Activated effector memory CD4-positive, alpha-beta T cell treated with anti-CD3 and anti-CD28 coated beads, Interleukin-2, amount 50 U/mL, for 16 hours (primary cell): ENCODE results near the gene SOX2.

Experiments used
- DNase-seq: peaks from one replicate; pipeline ENCODE4 v3.0.0-alpha.2; 2020

The SOX2 gene

GRCh38 chr3:181711325-181712135, at the start of gene SOX2:
Gene SOX2, plus strand, starts transcription at chr3:181711925. Its CDS starts 436 bp downstream, at chr3:181712361.
- no peak for DNase-seq

GRCh38 chr3:181683563-181683962, 28.2 kb upstream of the SOX2 start:
- DNase-seq, result no peak

- DNase-seq, result no peak
These were observed 24.5 kb upstream of the SOX2 start for GRCh38 chr3:181687190-181687589.

- no peak for DNase-seq
These were observed 24.0 kb upstream of the SOX2 start for GRCh38 chr3:181687731-181688130.

- no peak for DNase-seq
These were observed 22.2 kb upstream of the SOX2 start for GRCh38 chr3:181689546-181689945.

- no peak for DNase-seq
These were observed 21.0 kb upstream of the SOX2 start for GRCh38 chr3:181690769-181691168.

GRCh38 chr3:181691901-181692300, 19.8 kb upstream of the SOX2 start:
- no peak for DNase-seq

GRCh38 chr3:181692311-181693145, 19.2 kb upstream of the SOX2 start:
- DNase-seq, result no peak

- DNase-seq, result no peak
These were observed 18.4 kb upstream of the SOX2 start for GRCh38 chr3:181693280-181693679.

GRCh38 chr3:181694805-181695660, 16.7 kb upstream of the SOX2 start:
- DNase-seq, result no peak

GRCh38 chr3:181695661-181696491, 15.8 kb upstream of the SOX2 start:
- DNase-seq, result no peak

GRCh38 chr3:181696626-181697230, 15.0 kb upstream of the SOX2 start:
- no peak for DNase-seq

GRCh38 chr3:181698263-181698954, 13.3 kb upstream of the SOX2 start:
- no peak for DNase-seq

- DNase-seq, result no peak
These were observed 12.4 kb upstream of the SOX2 start for GRCh38 chr3:181699171-181699903.

GRCh38 chr3:181700168-181701087, 11.3 kb upstream of the SOX2 start:
- DNase-seq, result peak; percentile 77

GRCh38 chr3:181701096-181701495, 10.6 kb upstream of the SOX2 start:
- DNase-seq, result no peak

- no peak for DNase-seq
These were observed 7.9 kb upstream of the SOX2 start for GRCh38 chr3:181703601-181704420.

- no peak for DNase-seq
These were observed 7.2 kb upstream of the SOX2 start for GRCh38 chr3:181704421-181705085.
